ENCODE measurements around the gene PPM1L.

The PPM1L gene

DNA sequence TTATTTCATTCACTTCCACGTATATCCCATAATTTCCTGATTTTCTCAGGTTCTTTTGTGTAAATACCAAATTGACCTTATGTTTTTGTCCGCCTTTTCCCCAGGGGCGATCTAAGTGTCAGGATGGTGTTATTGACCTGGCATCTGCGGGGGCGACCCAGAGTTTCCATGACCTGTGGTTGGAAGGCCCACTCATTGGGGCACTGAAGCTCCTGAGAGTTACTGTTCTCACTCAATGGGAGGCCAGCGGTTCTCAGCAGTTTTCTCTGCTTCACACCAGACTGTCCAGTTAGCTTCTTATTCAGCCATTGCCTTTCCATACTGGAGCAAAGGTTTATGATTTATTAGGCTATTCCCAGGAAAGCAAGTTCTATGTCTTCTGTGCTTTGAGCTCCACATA is 295.8 kb downstream of the PPM1L start:
- no peak for DNase-seq

DNA sequence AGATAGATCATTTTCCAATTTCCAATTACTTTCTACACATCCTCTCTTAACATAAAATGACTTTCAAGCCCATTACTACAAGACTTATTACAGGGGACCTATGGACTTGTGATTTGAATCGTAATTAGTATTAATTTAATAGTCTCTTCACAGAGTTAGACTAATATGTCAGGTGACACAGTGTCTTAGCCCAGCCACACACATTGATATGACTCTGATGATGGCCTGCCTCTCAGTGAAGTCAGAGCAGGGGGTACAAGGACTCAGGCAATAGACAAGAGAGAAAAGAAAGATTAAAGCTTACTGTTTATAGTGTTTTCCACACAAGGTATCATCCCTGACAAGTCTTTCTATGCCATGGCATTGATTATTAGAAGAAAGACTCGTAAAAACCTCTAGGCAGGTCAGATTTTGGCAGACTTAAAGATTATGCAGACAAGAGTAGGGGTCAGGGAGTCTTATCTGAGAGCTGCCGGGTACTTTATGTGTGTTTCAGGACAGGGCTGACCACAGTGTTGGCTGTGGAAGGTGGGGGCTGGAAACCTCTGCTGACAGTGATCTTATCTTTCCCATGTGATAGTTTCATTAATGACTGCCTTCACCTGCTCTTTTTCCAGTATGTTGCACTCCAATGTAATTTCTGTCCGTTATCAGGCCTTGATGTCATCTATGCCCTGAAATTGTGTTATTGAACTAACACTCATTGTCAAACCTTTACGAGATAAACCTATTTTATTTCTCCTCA is 299.0 kb downstream of the PPM1L start:
- no peak for DNase-seq

DNA sequence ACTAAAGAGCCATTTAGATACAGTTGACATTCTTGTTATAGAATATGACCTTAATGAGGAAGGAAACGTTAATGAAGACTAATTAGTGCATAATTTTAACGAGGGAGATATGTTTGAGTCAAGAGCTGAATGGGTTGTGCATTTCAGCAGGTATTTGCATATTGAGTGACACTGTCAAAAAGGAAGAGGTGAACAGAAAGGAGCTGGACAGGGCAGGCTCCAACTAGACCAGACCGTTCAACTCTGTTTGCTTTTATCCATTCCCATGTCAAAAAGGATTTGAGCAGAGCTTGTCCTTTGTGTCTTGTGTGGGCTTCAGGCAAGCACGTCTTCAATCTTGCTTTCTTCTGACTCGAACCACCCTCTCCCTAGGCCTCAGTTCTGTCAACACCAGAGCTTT is 308.4 kb downstream of the PPM1L start:
- no peak for DNase-seq

DNA sequence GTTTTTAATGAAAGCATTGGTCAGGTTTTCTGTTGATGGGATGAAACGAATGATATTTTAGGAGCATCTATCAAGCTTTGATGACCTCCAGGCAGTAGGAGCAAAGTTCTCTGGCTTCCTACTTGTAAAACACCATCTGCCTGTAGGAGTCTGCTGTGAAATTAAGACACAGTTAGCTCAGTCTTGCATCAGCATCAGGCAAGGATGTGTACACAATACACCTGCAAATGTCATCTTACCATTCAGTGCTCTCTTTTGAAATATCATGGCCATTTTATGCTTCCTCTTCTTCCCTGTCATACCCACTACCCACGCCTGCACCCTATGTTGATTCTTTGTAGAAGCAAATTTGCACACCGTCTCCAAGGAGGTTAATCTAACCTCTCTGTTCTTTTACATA is 310.9 kb downstream of the PPM1L start:
- no peak for DNase-seq

DNA sequence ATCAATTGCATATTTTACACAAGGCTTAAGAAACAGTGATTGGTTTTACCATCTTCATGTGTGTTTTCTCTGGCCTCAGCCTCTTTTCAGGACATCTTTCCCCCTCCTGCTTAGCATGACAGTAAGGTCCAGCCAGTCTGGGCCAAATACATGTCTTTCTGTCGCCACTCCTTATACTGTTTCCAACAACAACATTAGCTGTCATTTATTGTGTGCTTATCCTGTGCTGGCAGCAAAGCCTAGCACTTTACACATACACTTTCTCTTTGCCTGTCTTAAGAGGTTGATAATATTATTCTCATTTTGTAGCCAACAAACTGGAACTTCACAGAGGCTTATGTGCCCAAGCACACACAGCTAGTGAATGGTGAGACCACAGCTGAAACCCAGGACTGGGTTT is 311.3 kb downstream of the PPM1L start:
- DNase-seq: no peak

DNA sequence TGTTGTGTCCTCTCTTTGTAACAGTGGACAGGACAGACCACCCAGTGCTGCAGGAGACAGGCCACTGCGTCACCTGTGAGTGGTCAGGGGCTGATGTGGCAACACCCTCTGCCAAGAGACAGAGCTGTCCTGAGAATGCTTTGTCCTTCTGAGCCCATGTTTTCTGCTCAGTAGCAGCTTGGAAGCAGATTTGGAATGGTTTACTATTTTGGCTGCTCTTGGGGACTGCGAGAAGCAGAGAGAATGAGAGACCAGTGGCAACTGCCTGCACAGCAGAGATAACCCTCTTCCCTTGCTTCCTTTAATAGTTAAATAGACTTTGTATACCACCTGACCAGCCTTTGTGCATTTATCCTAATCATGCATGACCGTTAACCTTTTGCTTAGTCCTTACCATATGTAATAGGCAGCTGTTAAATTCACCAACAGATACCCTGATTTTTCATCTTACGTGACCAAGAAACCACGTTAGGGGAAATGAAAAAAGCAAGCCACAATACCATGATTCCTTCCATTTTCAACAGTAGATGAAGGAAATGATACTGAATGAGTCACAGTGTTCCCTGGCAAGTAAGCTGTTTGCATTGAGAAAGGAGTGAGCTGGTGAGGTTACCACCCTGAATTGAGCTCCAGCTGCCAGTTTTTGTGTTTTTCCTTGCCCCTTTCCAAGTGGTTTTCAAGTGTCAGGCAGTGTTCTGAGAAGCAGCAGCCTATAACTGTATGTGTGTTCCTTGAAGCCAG is 313.6 kb downstream of the PPM1L start:
- DNase-seq: peak; percentile 49

DNA sequence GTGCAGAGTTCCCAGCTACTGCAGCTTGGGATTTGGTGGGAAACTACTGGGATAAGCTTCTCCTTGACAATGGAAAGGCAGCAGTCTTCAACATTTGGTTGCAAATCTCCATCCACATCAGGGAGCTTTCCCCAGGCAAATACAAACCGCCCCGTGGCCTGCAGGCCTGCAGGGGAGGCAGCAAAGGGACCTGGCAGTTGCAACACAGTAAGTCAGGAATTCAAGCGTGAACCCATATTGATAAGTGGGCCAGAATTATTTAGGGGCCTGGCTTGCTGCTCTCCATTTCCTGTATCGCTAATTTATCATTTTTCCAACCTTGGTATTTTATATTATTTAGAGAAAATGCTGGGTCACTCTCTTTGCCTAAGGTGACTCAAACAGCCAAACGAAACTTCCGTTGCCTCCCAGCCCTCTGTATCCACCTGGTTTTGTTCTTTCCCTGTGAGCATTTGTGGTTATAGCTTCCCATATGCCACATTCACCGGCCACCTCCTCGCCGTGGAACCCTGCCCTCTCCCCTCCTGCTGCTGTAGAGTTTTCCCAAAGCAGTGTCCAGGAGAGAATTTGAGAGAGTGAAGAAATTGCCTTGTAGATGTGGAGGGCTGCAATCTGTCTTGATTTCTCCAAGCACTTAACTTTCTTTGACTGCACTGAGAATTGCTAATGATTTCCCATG is 314.4 kb downstream of the PPM1L start:
- no peak for DNase-seq

DNA sequence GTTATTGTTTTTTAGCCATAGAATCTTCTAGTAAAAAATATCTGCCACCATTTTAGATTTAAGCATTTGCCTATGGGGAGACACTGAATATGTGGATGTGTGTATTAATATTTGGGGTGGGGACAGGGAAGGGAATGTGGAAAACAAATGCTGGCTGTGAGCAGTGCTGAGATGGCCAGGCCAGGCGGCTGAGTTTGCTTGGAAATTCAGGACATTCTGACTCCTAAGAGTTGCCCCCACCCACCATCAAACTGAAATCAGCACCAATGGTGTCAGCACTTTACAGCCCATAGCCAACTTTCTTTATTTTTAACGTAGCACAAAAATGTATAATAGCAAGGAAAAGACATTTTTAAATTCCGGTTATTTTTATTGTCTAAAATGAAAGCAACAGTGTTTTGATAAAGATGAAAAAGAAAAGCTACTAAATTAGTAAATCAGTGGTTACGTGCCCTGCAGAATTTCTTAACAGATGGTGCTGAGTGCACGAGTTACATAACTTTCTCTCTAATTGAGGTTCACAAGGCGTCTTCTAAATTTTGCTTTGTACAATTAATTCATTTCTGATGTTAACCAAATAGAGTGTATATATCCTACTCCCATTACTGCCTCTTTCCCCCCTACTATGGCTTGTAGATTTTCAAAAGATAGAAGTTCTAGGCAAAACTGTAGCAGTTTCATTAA is 315.1 kb downstream of the PPM1L start:
- DNase-seq: no peak

DNA sequence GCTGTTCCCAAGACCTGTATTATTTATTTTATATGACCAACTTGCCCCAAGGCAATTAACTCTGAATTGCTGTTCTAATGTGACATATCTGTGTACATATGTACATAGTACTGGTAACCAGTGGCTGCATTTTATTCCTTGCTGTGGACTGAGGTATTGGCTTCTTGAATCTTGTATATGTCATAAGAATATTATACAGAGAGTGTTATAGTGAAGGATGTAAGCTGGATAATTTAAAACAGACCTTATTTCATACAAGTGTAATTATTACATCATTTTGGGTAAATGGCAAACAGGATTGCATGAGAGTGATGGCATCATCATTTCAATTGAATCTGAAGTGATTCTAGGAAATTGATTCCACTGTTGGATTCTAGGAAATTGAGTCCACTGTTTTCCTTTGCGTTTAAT is 316.2 kb downstream of the PPM1L start:
- no peak for DNase-seq

DNA sequence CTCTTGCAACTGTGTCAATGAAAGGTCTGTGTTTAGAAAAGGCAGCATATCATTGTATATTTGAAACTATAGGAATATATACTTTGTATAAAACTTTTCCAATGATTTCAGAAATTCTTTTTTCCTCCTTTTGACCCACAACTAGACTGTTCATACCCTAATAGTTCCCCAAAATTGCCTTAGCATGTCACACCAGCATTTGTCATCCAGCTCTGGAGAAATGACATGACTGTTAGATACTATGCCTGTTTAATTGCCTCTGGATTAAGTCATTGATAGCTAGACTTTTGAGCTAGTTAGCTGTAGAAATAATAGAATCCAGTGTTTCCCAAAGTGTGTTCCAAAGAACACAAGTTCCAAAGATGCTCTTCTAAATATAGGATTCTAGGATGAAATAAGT is 316.7 kb downstream of the PPM1L start:
- no peak for DNase-seq

DNA sequence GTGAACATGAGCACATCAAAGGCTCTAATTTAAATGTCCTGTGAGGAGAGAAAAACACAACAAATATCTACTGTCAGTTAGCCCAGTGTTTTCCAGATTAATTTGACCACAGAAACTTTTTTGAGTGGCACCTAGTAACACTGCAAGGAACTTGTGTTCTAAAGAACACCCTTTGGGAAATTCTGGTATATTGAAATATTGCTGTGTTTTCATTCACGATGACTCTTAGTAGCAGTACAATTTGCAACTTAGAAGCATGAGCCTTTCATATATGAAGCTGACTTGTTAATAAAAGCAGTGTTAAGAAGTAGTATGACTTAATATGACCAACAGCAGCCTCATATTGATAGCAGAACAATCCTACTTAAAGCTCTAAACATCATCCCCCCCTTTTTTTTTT is 317.1 kb downstream of the PPM1L start:
- DNase-seq: no peak

DNA sequence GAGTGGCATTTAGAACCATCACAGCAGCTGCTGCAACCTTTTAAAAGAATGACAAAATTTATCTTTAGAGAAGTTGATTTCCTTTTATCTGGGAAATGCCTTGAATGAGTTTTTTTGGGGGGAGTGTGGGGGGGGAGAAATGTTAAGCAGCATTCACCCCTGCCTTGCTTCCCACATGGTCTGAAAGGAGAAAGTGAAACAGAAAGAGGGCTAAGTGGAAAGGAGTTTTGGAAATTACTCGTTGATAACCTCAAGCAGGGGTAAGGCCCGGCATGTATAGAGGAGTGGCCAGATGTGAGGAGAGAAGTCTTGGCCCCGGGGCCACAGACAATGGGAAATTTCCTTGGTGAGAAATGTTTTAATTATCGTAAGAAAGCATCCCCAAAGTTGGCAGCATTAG is 325.6 kb downstream of the PPM1L start:
- no peak for DNase-seq

DNA sequence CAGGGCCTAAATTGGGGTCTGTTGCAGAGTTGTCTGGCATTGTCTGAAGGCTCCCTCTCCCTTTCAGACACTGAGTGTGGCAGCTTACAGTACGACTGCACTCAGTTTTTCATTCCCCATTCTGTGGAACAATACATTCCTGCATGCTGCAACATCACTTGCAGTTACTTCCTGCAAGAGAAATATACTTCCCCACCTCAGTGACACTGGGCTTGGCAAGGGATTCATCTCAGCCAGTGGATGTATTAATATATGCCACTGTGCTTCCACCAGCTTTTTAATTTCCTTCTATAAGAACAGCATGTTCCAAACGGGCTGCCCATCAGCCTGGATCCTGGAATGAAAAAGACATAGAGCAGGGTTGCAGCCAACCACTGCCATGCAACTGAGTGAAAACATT is 326.0 kb downstream of the PPM1L start:
- DNase-seq: no peak

DNA sequence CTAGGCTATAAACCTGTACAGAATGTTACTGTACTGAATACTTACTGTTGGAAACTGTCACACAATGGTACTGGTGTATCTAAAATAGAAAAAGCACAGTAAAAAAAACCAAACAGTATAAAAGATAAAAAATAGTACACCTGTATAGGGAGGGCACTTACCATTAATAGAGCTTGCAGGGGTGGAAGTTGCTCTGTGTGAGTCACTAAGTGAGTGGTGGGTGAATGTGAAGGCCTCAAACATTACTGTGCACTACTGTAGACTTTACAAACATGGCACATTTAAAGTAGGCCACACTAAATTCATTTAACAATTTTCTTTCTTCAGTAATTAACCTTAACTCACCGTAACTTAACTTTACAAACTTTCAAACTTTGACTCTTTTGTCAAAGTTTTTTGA is 327.1 kb downstream of the PPM1L start:
- DNase-seq: no peak

DNA sequence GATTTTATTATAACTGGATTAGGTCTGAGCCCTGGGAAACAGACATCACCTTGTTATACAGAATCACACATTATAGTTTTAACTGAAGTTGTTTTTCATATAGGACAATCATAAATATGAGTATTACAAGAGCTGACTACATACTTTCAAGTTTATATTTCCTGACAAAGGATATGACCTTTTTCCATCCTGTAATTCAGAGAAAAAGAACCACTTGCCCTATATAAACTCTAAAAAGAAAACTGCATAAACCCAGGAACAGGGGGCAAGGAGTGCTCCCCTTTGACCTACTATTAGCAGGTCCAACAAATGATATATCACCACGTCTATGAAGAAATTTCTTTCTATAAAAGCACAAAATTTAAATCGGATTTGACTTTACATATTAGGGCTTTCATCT is 328.2 kb downstream of the PPM1L start:
- DNase-seq: no peak

DNA sequence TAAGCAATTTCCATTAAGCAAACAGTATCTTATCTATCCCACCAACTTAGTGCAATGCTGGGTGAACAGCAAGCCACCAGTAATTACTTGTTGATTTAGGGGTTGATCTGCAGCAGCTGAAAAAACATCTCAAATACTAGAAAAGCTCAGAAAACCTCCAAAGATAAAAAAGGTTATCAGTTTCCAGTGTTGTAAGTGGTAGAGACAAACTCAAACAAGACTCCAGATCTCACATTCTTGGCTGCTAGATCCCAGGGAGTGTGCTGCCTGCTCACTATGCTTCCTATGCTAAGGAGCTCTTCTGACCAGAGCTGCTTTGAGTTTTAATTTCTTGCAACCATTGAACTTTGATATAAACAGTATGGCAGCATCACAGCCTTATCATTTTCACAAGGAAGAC is 337.9 kb downstream of the PPM1L start:
- DNase-seq: no peak

DNA sequence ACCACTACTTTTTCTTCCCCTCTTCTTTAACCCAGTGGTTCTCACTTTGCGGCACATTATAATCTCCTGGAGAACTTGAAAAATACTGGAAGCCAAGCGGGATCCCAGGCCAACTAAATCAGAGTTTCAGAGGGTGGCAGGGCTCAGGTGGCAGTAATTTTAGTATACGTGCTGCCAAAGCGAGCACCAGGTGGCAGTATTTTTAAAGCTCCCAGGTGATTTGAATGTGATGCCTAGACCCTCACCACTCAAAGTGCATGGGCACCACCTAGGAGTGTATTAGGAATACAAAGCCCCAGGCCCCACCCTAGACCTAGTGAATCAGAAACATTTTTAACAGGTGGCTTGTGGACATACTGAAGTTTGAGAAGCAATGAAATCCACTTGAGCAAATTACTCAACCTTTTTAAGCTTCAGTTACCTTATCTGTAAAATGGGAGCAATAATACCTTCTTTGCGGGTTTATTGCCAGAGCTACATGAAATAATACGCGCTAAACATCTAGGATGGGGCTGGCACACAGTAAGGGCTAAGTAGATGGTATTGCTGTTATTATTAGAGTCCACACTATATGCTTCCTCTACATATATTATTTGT is 340.8 kb downstream of the PPM1L start:
- DNase-seq: no peak

DNA sequence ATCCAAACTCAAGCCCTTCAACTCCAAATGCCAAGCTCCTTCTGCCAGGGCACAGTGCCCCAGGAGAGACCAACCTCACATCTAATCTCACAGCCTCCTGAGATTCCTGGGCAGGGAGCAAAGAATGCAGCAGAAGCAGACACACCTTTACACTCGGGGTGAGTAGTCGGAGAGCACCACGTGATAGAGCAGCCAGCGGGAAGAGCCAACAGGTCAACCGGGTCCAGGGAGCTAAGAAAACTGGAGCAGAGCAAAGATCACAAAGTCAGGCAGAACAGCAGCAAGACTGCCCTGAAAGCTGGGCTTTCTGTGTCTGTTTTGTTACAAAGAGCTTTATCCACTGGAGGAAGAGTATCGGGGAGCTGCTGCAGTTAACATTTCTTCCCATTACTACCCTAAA is 345.0 kb downstream of the PPM1L start:
- DNase-seq: no peak

DNA sequence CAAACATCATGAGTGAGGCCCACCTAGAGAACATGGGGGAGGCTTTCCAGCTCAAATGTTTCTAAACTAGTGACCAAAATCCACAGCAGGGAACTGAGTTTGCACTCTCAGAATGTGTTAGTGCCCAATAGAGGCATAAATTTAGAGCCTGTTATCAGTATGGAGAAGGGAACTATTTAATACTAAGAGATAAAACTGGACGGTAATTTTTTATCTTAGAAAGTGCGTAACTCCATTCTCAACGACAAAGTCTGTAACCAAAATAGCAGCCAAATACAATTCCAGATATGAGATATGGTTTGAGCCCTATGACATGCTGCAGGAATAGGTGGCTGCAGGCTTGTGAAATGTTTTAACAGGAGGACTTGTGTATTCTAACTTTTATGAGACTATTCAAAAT is 345.6 kb downstream of the PPM1L start:
- no peak for DNase-seq

DNA sequence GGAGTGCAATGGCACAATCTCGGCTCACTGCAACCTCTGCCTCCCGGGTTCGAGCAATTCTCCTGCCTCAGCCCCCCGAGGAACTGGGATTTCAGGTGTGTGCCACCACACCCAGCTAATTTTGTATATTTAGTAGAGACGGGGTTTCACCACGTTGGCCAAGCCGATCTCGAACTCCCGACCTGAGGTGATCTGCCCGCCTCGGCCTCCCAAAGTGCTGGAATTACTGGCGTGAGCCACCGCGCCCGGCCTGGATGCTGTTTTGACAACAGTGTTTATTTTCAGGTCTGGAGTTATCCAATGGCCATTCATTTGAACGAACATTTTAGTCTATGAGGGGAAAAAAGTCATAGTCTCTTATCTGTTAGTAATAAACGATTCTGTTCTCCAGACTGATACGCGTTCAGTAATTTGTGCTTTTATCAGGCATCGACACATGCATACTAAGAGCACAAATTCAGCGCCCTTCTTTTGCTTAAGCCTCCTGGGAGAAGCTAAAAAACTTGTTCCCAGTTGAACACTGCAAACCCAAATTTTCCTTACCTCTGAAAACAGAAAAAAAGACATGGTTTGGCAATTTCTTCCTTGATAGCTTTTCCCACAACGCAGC is 347.9 kb downstream of the PPM1L start:
- DNase-seq: no peak

DNA sequence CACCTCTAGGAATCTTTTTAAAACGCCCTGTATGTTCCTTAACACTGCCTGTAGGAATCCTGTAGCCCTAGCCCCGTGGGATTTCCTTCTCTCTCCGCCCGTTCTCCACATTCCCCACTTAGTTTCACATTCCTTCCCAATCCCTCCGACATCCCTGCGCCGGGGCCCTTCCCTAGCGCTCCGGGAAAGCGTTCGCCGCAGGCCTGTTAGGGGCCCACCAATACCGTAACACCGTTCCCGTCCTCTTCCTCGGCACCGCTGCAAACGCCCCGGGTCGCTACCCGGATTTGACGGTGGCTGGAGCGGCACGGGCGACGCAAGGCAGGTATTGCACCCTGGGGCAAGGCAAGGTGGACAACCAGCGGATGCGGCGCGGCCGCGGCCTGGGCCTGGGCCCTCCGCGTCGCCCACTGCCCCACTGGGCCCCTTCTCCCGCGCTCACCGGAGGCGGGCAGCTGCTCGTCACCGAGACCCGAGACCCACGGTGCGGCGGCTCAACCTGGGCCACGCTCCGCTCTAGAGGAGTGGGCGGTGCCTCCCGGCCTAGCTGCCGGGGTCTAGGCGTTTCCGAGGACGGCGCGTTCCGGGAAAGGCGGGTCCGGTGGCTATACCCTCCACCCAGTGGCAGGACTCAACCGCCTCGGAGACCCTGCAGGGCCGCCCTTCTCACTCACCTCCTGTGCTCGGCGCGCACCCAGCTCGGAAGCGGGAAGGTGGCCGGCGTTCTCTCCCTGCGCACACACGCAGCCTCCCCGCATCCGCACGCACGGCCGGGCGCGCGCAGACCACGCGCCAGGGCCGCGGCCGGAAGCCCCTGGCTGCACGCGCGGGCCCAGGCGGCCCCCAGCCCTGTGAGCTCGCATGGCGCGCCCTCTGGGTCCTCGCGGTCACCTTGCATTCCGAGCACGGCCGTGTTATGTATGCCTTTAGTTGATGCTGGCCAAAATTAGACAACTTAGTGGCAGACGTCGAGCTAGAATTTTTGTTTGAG is 348.8 kb downstream of the PPM1L start, which contains the start of gene B3GALNT1:
TSS of gene B3GALNT1 (minus strand) at position 789 of the 991 bp plus-strand sequence. CDS start 18,595 bp downstream, outside the sequence.
- DNase-seq: no peak
